GM12878 (cell line): ENCODE results near the gene TOP2B. TPM values are rescaled to one million over a fixed set of nuclear protein-coding genes. Genes with fewer than 3 reads are reported as not detected.

Experiments
- ATAC-seq: fragments of 200-7000 bp; cut with Tn5 transposase; 3 replicates; pipeline ENCODE4 v1.9.1; 2020; ENCODE audit warnings: mild to moderate bottlenecking, moderate library complexity
- BruUV-seq: library from RNA; stranded (reverse); fragments of 400-500 nt; replicated peaks from 2 replicates; lab custom pipeline; 2021; lab: Mats Ljungman, UMichigan
- CTCF ChIA-PET: fragments of 300-600 bp; sonication (Branson Sonifier 250); formaldehyde crosslinking; extraction: SDS; loops from one replicate; lab custom pipeline; 2021; ENCODE audit warnings: inconsistent platforms; lab: Yijun Ruan, JAX
- POLR2A ChIA-PET: fragments of 350-600 bp; formaldehyde crosslinking; extraction: SDS; loops from one replicate; lab custom pipeline; 2021; ENCODE audit warnings: inconsistent platforms; lab: Charles Lee
- RAD21 ChIA-PET: fragments of 300-600 bp; sonication (Branson Sonifier 250); formaldehyde crosslinking; loops from one replicate; lab custom pipeline; 2023; ENCODE audit warnings: antibody characterized with exemption; ENCODE audit not compliant: unreplicated experiment; lab: Charles Lee
- SMC1A ChIA-PET: fragments of 300-600 bp; sonication (Branson Sonifier 250); formaldehyde crosslinking; loops from one replicate; lab custom pipeline; 2023; ENCODE audit not compliant: unreplicated experiment, uncharacterized antibody; lab: Charles Lee
- DNase-seq: peaks from one replicate; pipeline ENCODE4 v3.0.0-alpha.2; 2011; ENCODE audit warnings: low read depth, low spot score
- FAIRE-seq: peaks from 3 replicates; lab custom pipeline; 2011; peaks lifted over from hg19 to GRCh38; lab: Jason Lieb, UNC
- H2AFZ ChIP-seq: 2 replicates; pipeline ENCODE4 v1.6.0; 2011; ENCODE audit warnings: low read depth, low read length, control low read depth; ENCODE audit not compliant: control insufficient read depth
- H3K27ac ChIP-seq: 2 replicates; pipeline ENCODE4 v1.5.1; 2011; ENCODE audit warnings: control low read depth; ENCODE audit not compliant: control insufficient read depth, insufficient read depth
- H3K27me3 ChIP-seq, 2 experiments: replicated peaks in 1 of 2; 2 replicates each; pipeline versions ENCODE4 v1.6.0 to v1.6.1; 2011; ENCODE audit warnings: low read length in 1 of 2; ENCODE audit not compliant: control insufficient read depth in 2 of 2, insufficient read depth in 2 of 2
- H3K36me3 ChIP-seq, 2 experiments: 2 replicates each; pipeline ENCODE4 v1.5.1; 2011; ENCODE audit warnings: low read length in 1 of 2; ENCODE audit not compliant: control insufficient read depth in 2 of 2, insufficient read depth in 2 of 2
- H3K4me1 ChIP-seq: 2 replicates; pipeline ENCODE4 v1.6.1; 2011; ENCODE audit warnings: mild to moderate bottlenecking, low read length, moderate library complexity, mixed read lengths; ENCODE audit not compliant: control insufficient read depth, insufficient read depth
- H3K4me2 ChIP-seq: 2 replicates; pipeline ENCODE4 v1.6.0; 2011; ENCODE audit warnings: control low read depth; ENCODE audit not compliant: control insufficient read depth, insufficient read depth
- H3K4me3 ChIP-seq: fragments of 200-600 bp; sonication (generic); 2 replicates; pipeline ENCODE4 v1.5.1; 2016
- H3K79me2 ChIP-seq: 2 replicates; pipeline ENCODE4 v1.6.0; 2011; ENCODE audit warnings: low read length; ENCODE audit not compliant: control insufficient read depth, insufficient read depth
- H3K9ac ChIP-seq: 2 replicates; pipeline ENCODE4 v1.8.0; 2011; ENCODE audit warnings: low read length, control low read depth, mixed read lengths; ENCODE audit not compliant: control insufficient read depth, insufficient read depth
- H3K9me3 ChIP-seq: replicated peaks from 3 replicates; pipeline ENCODE4 v1.5.1; 2011; ENCODE audit warnings: mild to moderate bottlenecking, low read length; ENCODE audit not compliant: control insufficient read depth, insufficient read depth
- H4K20me1 ChIP-seq: 2 replicates; pipeline ENCODE4 v1.6.0; 2011; ENCODE audit not compliant: control insufficient read depth, insufficient read depth
- CBX5 ChIP-seq: sonication (generic); IDR thresholded peaks from 2 replicates; pipeline ENCODE4 v1.6.1; 2016; ENCODE audit warnings: low read depth, moderate library complexity, mild to moderate bottlenecking, inconsistent platforms
- MEF2A ChIP-seq: IDR thresholded peaks from 2 replicates; pipeline ENCODE4 v1.6.1; 2011; ENCODE audit warnings: low read depth, mild to moderate bottlenecking, low read length, moderate library complexity; ENCODE audit not compliant: insufficient read depth
- MTA2 ChIP-seq: fragments of 450-650 bp; IDR thresholded peaks from 2 replicates; pipeline ENCODE4 v1.6.1; 2016; ENCODE audit warnings: low read depth, mild to moderate bottlenecking, moderate library complexity
- NFYB ChIP-seq: IDR thresholded peaks from 2 replicates; pipeline ENCODE4 v1.6.1; 2011; ENCODE audit warnings: low read depth, mild to moderate bottlenecking, low read length, improper control_type of control experiment, moderate library complexity; ENCODE audit not compliant: insufficient read depth
- PAX8 ChIP-seq: fragments of 450-650 bp; IDR thresholded peaks from 2 replicates; pipeline ENCODE4 v1.6.1; 2017; ENCODE audit warnings: mild to moderate bottlenecking, moderate library complexity
- RAD51 ChIP-seq: fragments of 450-650 bp; IDR thresholded peaks from 2 replicates; pipeline ENCODE4 v1.6.1; 2016; ENCODE audit warnings: moderate library complexity, mild to moderate bottlenecking, inconsistent platforms
- SUPT20H ChIP-seq: IDR thresholded peaks from 2 replicates; pipeline ENCODE4 v1.6.1; 2011; ENCODE audit warnings: low read depth, mild to moderate bottlenecking, low read length, moderate library complexity, borderline replicate concordance; ENCODE audit not compliant: control insufficient read depth
- SUZ12 ChIP-seq: fragments of 200-600 bp; sonication (generic); IDR thresholded peaks from one replicate; pipeline ENCODE4 v1.6.1; 2018; ENCODE audit warnings: antibody characterized with exemption, mild to moderate bottlenecking; ENCODE audit not compliant: unreplicated experiment
- TBL1XR1 ChIP-seq: IDR thresholded peaks from 2 replicates; pipeline ENCODE4 v1.6.1; 2012; ENCODE audit warnings: low read depth, low read length, improper control_type of control experiment
- WRNIP1 ChIP-seq: IDR thresholded peaks from 2 replicates; pipeline ENCODE4 v1.6.1; 2011; ENCODE audit warnings: low read depth, low read length, improper control_type of control experiment, borderline replicate concordance
- WGBS: methylation state at CpG from one replicate; pipeline ENCODE4 v1.1.6; 2016; ENCODE audit warnings: low lambda C conversion rate; ENCODE audit not compliant: insufficient replicate concordance, insufficient coverage; ENCODE audit errors: missing lambda C conversion rate; 5-methylcytosine and 5-hydroxymethylcytosine counted together
- in situ Hi-C: fragments of 300-500 bp; cut with MboI; formaldehyde crosslinking; loops from 9 replicates; pipeline ENCODE4 v1.14.3; 2018; ENCODE audit warnings: mixed read lengths
- intact Hi-C: fragments of 100-400 bp; cut with micrococcal nuclease; formaldehyde crosslinking; loops from one replicate; pipeline ENCODE4 v1.14.2; 2022; ENCODE audit not compliant: unreplicated experiment
- polyA plus RNA-seq, 11 experiments: library from polyadenylated mRNA; depleted of rRNA in 4 of 11; unstranded in 6 of 11; stranded (reverse) in 5 of 11; fragments of >200 nt; fragmentation: Nextera tagmentation in 4 of 11; fragmentation: Illumina TruSeq in 1 of 11; extraction: Ambion mirVana in 4 of 11; extraction: Trizol in 1 of 11; gene quantifications; 1 replicate in 1 of 11; 2 replicates in 10 of 11; pipeline versions ENCODE4 v1.2.1 to v1.2.3, GENCODE V29; 2011 to 2016; ENCODE audit warnings: inconsistent platforms in 2 of 11, missing spikeins in 2 of 11, low read depth in 1 of 11
- total RNA-seq, 4 experiments: library from RNA; depleted of rRNA in 3 of 4; stranded (reverse); fragments of >200 nt in 3 of 4; fragmentation: Illumina TruSeq in 1 of 4; extraction: Trizol in 1 of 4; gene quantifications; 2 replicates each; pipeline versions ENCODE4 v1.2.1 to v1.2.3, GENCODE V29; 2013 to 2021
- TF ChIP-seq, protein P1 (sequence below): fragments of 450-650 bp; formaldehyde crosslinking; IDR thresholded peaks from 2 replicates; pipeline ENCODE4 v1.4.0; 2022; ENCODE audit warnings: mild to moderate bottlenecking, moderate library complexity
- TF ChIP-seq, protein P2 (sequence below): fragments of 450-650 bp; IDR thresholded peaks from 2 replicates; pipeline ENCODE4 v1.6.1; 2018; ENCODE audit warnings: mild to moderate bottlenecking, low read depth, moderate library complexity; ENCODE audit not compliant: partially characterized antibody
- TF ChIP-seq, protein P3 (sequence below): fragments of 150-350 bp; IDR thresholded peaks from 2 replicates; pipeline ENCODE4 v1.6.1; 2016; ENCODE audit warnings: low read depth, low read length
- TF ChIP-seq, protein P4 (sequence below): IDR thresholded peaks from 2 replicates; pipeline ENCODE4 v1.6.1; 2012; ENCODE audit warnings: low read length, inconsistent platforms

TOP2B gene
- total and polyA plus RNA-seq, 10 of the 15 experiments (the other 5 are each of a cell fraction or from before 2014, with no cell fraction given): 28.6 to 134 (median 83.4) TPM

DNA sequence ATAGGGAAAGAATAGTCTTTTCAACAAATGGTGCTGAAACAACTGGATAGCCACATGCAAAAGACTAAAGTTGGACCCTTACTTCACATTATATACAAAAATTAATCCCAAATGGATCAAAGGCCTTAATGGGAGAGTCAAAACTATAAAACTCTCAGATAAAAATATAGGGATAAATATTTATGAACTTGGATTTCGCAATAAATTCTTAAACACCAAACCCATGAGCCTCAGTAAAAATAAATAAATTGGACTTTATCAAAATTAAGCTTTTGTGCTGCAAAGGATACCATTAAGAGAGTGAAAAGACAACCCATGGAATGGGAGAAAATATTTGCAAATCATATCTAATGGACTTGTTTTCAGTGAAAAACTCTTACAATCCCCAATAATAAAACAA lies 18.7 kb upstream of the TOP2B start:
- DNase-seq (no peak), FAIRE-seq (no peak), ATAC-seq (no peak)
- ChIA-PET SMC1A (interaction anchor here (1.8 kb wide), 1 partner anchor 15 kb away, joined by 7 read pairs; no protein-coding TSS in a partner anchor), CTCF (no interaction called here), RAD21 (no interaction called here), POLR2A (no interaction called here)
- H3K4me3 ChIP-seq: no peak overlapping the region
- no peaks in the 10 kb centered on the region for H3K9me3 ChIP-seq
- no peak overlapping the region for H3K4me2 ChIP-seq
- 48% methylated on average over 1 of the region's 1 CpG for WGBS
- intact Hi-C loops (no loop called here), in situ Hi-C loops (no loop called here)
- H3K27ac ChIP-seq: no peak overlapping the region
- H2AFZ ChIP-seq: no peak overlapping the region
- no peaks in the 10 kb centered on the region for H3K79me2 ChIP-seq
- no peaks in the 10 kb centered on the region for H3K4me1 ChIP-seq
- H3K36me3 ChIP-seq: no peaks in the 10 kb centered on the region
- H3K27me3 ChIP-seq: no peaks in the 10 kb centered on the region
- H3K9ac ChIP-seq: no peak overlapping the region
- BruUV-seq: no TSS peak
- no peaks in the 10 kb centered on the region for H4K20me1 ChIP-seq
- TF ChIP-seq NFYB (no peak), TBL1XR1 (no peak), PAX8 (no peak), RAD51 (no peak), MTA2 (no peak), MEF2A (no peak), CBX5 (no peak), SUPT20H (no peak), SUZ12 (no peak), WRNIP1 (no peak)
- TF ChIP-seq, protein P1, sequence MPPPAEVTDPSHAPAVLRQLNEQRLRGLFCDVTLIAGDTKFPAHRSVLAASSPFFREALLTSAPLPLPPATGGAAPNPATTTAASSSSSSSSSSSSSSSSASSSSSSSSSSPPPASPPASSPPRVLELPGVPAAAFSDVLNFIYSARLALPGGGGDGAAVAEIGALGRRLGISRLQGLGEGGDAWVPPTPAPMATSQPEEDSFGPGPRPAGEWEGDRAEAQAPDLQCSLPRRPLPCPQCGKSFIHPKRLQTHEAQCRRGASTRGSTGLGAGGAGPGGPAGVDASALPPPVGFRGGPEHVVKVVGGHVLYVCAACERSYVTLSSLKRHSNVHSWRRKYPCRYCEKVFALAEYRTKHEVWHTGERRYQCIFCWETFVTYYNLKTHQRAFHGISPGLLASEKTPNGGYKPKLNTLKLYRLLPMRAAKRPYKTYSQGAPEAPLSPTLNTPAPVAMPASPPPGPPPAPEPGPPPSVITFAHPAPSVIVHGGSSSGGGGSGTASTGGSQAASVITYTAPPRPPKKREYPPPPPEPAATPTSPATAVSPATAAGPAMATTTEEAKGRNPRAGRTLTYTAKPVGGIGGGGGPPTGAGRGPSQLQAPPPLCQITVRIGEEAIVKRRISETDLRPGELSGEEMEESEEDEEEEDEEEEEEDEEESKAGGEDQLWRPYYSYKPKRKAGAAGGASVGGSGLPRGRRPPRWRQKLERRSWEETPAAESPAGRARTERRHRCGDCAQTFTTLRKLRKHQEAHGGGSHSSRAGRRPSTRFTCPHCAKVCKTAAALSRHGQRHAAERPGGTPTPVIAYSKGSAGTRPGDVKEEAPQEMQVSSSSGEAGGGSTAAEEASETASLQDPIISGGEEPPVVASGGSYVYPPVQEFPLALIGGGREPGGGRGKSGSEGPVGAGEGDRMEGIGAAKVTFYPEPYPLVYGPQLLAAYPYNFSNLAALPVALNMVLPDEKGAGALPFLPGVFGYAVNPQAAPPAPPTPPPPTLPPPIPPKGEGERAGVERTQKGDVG: no peak
- TF ChIP-seq, protein P2, sequence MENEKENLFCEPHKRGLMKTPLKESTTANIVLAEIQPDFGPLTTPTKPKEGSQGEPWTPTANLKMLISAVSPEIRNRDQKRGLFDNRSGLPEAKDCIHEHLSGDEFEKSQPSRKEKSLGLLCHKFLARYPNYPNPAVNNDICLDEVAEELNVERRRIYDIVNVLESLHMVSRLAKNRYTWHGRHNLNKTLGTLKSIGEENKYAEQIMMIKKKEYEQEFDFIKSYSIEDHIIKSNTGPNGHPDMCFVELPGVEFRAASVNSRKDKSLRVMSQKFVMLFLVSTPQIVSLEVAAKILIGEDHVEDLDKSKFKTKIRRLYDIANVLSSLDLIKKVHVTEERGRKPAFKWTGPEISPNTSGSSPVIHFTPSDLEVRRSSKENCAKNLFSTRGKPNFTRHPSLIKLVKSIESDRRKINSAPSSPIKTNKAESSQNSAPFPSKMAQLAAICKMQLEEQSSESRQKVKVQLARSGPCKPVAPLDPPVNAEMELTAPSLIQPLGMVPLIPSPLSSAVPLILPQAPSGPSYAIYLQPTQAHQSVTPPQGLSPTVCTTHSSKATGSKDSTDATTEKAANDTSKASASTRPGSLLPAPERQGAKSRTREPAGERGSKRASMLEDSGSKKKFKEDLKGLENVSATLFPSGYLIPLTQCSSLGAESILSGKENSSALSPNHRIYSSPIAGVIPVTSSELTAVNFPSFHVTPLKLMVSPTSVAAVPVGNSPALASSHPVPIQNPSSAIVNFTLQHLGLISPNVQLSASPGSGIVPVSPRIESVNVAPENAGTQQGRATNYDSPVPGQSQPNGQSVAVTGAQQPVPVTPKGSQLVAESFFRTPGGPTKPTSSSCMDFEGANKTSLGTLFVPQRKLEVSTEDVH: no peak
- TF ChIP-seq, protein P3, sequence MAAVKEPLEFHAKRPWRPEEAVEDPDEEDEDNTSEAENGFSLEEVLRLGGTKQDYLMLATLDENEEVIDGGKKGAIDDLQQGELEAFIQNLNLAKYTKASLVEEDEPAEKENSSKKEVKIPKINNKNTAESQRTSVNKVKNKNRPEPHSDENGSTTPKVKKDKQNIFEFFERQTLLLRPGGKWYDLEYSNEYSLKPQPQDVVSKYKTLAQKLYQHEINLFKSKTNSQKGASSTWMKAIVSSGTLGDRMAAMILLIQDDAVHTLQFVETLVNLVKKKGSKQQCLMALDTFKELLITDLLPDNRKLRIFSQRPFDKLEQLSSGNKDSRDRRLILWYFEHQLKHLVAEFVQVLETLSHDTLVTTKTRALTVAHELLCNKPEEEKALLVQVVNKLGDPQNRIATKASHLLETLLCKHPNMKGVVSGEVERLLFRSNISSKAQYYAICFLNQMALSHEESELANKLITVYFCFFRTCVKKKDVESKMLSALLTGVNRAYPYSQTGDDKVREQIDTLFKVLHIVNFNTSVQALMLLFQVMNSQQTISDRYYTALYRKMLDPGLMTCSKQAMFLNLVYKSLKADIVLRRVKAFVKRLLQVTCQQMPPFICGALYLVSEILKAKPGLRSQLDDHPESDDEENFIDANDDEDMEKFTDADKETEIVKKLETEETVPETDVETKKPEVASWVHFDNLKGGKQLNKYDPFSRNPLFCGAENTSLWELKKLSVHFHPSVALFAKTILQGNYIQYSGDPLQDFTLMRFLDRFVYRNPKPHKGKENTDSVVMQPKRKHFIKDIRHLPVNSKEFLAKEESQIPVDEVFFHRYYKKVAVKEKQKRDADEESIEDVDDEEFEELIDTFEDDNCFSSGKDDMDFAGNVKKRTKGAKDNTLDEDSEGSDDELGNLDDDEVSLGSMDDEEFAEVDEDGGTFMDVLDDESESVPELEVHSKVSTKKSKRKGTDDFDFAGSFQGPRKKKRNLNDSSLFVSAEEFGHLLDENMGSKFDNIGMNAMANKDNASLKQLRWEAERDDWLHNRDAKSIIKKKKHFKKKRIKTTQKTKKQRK: no peak
- TF ChIP-seq, protein P4, sequence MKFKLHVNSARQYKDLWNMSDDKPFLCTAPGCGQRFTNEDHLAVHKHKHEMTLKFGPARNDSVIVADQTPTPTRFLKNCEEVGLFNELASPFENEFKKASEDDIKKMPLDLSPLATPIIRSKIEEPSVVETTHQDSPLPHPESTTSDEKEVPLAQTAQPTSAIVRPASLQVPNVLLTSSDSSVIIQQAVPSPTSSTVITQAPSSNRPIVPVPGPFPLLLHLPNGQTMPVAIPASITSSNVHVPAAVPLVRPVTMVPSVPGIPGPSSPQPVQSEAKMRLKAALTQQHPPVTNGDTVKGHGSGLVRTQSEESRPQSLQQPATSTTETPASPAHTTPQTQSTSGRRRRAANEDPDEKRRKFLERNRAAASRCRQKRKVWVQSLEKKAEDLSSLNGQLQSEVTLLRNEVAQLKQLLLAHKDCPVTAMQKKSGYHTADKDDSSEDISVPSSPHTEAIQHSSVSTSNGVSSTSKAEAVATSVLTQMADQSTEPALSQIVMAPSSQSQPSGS: no peak
